ENCODE data around the gene CELA1.

DNA sequence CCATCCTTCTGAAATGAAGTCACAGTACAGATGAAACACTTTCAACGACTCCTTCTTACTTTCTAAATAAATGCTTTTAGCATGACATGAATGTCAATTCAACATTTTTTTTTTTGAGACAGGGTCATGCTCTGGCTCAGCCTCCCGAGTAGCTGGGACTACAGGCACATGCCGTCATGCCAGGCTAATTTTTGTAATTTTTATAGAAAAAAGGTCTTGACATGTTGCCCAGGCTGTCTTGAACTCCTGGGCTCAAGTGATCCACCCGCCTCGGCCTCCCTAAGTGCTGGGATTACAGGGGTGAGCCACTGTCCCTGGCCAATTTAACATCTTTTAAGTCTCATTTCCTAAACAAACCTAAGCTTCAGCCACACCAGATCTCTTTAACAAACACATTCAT lies 28.4 kb upstream of the CELA1 start:
- TF ChIP-seq, protein P1, sequence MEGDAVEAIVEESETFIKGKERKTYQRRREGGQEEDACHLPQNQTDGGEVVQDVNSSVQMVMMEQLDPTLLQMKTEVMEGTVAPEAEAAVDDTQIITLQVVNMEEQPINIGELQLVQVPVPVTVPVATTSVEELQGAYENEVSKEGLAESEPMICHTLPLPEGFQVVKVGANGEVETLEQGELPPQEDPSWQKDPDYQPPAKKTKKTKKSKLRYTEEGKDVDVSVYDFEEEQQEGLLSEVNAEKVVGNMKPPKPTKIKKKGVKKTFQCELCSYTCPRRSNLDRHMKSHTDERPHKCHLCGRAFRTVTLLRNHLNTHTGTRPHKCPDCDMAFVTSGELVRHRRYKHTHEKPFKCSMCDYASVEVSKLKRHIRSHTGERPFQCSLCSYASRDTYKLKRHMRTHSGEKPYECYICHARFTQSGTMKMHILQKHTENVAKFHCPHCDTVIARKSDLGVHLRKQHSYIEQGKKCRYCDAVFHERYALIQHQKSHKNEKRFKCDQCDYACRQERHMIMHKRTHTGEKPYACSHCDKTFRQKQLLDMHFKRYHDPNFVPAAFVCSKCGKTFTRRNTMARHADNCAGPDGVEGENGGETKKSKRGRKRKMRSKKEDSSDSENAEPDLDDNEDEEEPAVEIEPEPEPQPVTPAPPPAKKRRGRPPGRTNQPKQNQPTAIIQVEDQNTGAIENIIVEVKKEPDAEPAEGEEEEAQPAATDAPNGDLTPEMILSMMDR (IDR thresholded peaks at IDR 0.05 in 2 of 3, conservative IDR thresholded peaks at IDR 0.05 in 1 of 3; ENCODE audit: borderline replicate concordance in 1 of 3, insufficient read depth in 1 of 3, low read depth in 2 of 3, low read length in 2 of 3): no peak
- TF ChIP-seq POLR2A (IDR thresholded peaks at IDR 0.05; ENCODE audit: borderline replicate concordance, extremely low read depth, insufficient read depth, insufficient read length) (no peak), CBX3 (IDR thresholded peaks at IDR 0.05; ENCODE audit: low read depth) (no peak), ZNF274 (IDR thresholded peaks at IDR 0.05; ENCODE audit: low read depth, low read length) (no peak), RAD21 (IDR thresholded peaks at IDR 0.05; ENCODE audit: low read depth) (no peak), EZH2phosphoT487 (IDR thresholded peaks at IDR 0.05; ENCODE audit: borderline replicate concordance) (no peak), EZH2 (IDR thresholded peaks at IDR 0.05) (no peak), SIN3A (IDR thresholded peaks at IDR 0.05; ENCODE audit: low read depth) (no peak), POLR2AphosphoS5 (IDR thresholded peaks at IDR 0.05; ENCODE audit: low read depth, low read length) (no peak)
- TF ChIP-seq, protein P2, sequence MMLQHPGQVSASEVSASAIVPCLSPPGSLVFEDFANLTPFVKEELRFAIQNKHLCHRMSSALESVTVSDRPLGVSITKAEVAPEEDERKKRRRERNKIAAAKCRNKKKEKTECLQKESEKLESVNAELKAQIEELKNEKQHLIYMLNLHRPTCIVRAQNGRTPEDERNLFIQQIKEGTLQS (IDR thresholded peaks at IDR 0.05): no peak
